HG03064 (cell line): ENCODE data around the gene CD19.
"Not testable (repeated sequence)": the region's sequence is repeated elsewhere in the genome, so short reads cannot be mapped to it uniquely, and the experiment has no call there.

Experiments
- ATAC-seq: cut with Tn5 transposase; IDR thresholded peaks from one replicate; pipeline ENCODE4 v1.9.1; 2021; ENCODE audit warnings: low read depth; ENCODE audit not compliant: unreplicated experiment

Gene CD19

GRCh38 chr16:28980330-28980729, 48.6 kb downstream of the CD19 start:
- not testable (repeated sequence) for ATAC-seq

GRCh38 chr16:28980929-28981328, 49.2 kb downstream of the CD19 start:
- ATAC-seq: no peak

GRCh38 chr16:28981517-28981916, 49.7 kb downstream of the CD19 start:
- no peak for ATAC-seq

- ATAC-seq: no peak
Measured at GRCh38 chr16:28982418-28982817, 50.6 kb downstream of the CD19 start.

GRCh38 chr16:28982949-28983348, 51.2 kb downstream of the CD19 start:
- ATAC-seq: no peak

GRCh38 chr16:28983644-28984043, 51.9 kb downstream of the CD19 start:
- no peak for ATAC-seq

- ATAC-seq: no peak
Measured at GRCh38 chr16:28984091-28984490, 52.3 kb downstream of the CD19 start.

GRCh38 chr16:28984619-28985135, 52.9 kb downstream of the CD19 start, which contains the start of gene LAT:
TSS of gene LAT (plus strand) at chr16:28985052. CDS start at chr16:28985418, 366 bp downstream.
- ATAC-seq: no peak

- ATAC-seq: no peak
Measured at GRCh38 chr16:28985211-28986041, 53.7 kb downstream of the CD19 start.

- no peak for ATAC-seq
Measured at GRCh38 chr16:28986046-28986445, 54.3 kb downstream of the CD19 start.

- no peak for ATAC-seq
Measured at GRCh38 chr16:28986492-28986891, 54.7 kb downstream of the CD19 start.

- no peak for ATAC-seq
Measured at GRCh38 chr16:28987170-28987853, 55.5 kb downstream of the CD19 start.
